Measurements from ENCODE around the gene UTS2R.

- TF ChIP-seq POLR2A (IDR thresholded peaks at IDR 0.05) (no peak), CTCF (IDR thresholded peaks at IDR 0.05) (no peak)
Observed at GRCh38 chr17:82344175-82344907, 27.2 kb upstream of the UTS2R start.

Measured in heart left ventricle (tissue), 13 donors.